HG03095 (cell line): ENCODE results near the gene SLC17A7.

Experiments used
- ATAC-seq: cut with Tn5 transposase; IDR thresholded peaks from one replicate; pipeline ENCODE4 v1.9.1; 2021; ENCODE audit warnings: moderate library complexity; ENCODE audit not compliant: unreplicated experiment

The SLC17A7 gene

DNA sequence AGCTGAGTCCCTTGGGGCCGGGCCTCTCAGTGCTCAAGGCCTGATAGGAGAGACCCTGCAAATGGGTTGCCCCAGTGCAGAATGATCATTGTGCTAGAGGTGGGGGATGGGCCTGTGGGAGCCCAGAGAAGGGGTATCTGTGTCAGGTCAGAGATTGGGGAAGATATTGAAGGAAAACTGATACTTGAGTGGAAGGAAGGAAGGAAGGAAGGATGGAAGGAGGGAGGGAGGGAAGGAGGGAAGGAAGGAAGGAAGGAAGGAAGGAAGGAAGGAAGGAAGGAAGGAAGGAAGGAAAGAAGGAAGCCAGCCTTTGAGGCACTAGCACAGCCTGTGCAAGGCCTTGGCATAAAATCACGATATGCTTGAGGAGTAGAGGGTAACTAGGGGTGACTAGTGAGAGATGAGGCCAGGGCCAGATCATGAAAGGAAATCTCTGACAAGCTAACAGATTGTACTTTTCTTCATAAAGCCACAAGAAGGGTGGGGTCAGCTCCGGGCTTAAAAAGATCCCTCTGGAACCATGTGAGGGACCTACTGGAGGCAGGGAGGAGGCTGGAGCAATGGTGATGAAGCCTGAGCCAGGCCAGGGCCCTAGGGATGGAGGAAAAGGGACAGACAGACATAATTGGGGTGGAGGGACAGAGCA, 29.5 kb downstream of the SLC17A7 start:
- ATAC-seq: no peak

GRCh38 chr19:49409441-49410029, 31.8 kb downstream of the SLC17A7 start:
- ATAC-seq: no peak

DNA sequence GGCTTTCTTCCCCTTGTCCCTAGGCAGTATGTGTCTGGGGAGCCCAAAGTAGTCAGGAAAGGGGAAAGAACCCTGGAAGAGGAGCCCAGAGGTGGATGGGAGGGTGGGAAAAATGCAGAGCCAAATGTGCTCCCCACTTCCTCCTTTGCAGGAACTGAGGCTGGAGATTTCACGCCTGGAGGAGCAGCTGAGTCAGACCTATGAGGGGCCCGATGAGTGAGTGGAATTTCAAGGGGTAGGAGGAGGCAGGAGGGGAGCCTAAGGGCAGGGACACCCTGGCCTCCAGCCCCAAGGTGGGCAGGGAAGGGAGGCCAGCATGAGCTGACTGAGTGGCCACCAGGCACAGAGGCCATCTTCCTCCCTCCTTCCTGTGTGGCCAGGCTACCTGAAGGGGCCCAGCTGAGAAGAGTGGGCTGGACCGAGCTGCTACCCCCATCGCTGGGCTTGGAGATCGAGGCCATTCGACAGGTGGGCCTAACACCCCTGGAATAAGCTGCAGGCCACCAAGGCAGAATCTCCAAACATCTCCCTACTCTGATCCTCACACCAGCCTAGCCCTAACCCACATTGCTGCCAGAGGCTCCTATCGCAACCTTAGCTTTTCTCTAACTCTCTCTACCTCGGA, 32.4 kb downstream of the SLC17A7 start:
- no peak for ATAC-seq

- no peak for ATAC-seq
Observed at GRCh38 chr19:49407482-49408015, 33.8 kb downstream of the SLC17A7 start.

GRCh38 chr19:49407079-49407478, 34.2 kb downstream of the SLC17A7 start:
- ATAC-seq: no peak

DNA sequence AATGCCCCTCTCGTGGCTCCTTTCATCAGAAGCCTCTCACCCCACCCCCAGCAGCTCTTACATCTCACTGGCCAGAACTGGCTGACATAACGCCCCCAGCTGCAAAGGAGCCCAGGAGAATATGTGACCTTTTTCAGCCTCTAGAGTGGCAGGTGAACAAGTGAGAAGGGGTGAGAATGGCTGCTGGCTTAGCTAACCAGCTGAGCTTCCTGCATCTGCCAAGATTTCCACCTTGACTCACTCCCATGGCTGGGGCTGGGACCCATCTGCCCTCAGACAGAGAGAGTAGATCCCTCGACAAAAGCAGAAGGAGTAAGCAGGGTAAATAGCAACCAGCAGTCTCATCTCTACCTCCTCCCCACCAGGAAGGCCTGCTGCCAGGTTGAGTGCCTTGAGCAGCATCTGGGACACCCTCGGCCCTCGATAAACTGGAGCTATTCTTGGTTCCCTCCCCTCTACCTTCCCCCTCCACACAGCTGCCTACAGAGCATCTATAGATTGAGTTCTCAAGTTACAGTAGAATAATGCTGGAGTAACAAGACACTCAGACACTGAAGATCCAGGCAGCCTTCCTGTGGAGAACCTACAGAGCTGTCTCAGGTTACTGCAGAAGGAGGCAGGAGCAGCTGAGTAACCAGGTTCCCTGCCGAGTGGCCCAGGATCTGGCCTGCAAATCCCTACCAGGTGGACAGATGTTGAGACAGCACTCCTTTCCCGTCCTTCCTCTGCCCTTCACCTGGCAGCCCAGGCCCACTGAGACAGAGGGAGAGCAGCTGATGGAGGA, 37.7 kb downstream of the SLC17A7 start:
- no peak for ATAC-seq

GRCh38 chr19:49400029-49400428, 41.3 kb downstream of the SLC17A7 start:
- ATAC-seq: no peak

DNA sequence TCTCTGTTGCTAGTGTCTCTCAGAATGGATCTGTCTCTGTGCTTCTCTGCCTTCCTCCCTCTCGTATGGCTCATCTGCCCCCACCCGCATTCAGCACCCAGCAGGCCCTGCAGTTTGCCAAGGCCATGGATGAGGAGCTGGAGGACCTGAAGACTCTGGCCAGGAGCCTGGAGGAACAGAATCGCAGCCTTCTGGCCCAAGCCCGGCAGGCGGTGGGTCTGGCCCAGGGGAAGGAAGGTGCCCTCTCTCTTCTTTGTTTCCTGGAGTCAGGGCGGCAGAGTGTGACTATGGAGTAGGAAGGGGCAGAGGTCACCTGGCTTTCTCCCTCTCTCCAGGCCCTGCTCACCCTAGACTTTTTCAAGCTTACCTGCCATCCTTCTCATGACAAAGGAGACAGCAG, 42.4 kb downstream of the SLC17A7 start:
- ATAC-seq: no peak

DNA sequence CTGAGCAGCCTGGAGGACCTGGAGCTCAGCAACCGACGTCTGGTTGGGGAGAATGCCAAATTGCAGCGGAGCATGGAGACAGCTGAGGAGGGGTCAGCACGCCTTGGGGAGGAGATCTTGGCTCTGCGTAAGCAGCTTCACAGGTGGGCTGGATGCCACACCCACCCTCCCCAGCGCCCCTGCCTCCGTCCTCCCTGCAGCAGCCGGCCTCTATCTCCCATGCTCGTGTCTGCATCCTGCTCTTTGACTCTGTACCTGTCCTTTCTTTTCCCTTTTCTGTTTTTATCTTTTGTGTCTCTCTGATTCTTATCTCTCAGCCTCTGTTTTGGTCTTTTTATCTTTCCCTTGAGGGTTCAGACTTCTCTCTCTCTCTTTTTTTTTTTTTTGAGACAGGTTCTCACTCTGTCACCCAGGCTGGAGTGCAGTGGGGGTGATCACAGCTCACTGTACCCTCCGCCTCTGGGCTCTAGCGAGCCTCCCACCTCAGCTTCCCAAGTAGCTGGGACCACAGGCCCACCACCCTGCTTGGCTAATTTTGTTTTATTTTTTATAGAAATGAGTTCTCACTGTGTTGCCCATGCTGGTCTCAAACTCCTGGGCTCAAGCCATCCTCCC, 43.2 kb downstream of the SLC17A7 start:
- no peak for ATAC-seq

- ATAC-seq: no peak
Observed at GRCh38 chr19:49396738-49397505, 44.4 kb downstream of the SLC17A7 start.

- no peak for ATAC-seq
Observed at GRCh38 chr19:49395581-49396407, 45.5 kb downstream of the SLC17A7 start.

DNA sequence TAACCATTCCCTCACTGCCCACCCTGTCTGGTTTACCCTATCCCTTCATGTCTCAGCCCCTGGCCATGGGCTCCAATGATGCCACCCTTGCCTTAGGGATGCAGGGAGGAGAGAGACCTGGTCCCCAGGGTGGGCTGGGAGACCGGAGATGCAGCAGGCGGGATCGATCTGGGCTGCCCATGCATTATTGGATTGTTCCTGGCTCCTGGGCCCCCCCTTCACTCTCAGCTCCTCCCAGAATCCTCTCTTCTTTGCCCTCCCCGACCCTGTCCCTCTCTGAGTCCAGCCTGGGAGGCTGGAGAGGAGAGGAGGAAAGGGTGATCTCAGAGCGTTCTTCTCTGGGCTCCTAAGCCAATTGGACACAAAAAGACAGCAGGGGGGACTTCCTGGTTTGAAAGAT, 47.4 kb downstream of the SLC17A7 start:
- no peak for ATAC-seq

DNA sequence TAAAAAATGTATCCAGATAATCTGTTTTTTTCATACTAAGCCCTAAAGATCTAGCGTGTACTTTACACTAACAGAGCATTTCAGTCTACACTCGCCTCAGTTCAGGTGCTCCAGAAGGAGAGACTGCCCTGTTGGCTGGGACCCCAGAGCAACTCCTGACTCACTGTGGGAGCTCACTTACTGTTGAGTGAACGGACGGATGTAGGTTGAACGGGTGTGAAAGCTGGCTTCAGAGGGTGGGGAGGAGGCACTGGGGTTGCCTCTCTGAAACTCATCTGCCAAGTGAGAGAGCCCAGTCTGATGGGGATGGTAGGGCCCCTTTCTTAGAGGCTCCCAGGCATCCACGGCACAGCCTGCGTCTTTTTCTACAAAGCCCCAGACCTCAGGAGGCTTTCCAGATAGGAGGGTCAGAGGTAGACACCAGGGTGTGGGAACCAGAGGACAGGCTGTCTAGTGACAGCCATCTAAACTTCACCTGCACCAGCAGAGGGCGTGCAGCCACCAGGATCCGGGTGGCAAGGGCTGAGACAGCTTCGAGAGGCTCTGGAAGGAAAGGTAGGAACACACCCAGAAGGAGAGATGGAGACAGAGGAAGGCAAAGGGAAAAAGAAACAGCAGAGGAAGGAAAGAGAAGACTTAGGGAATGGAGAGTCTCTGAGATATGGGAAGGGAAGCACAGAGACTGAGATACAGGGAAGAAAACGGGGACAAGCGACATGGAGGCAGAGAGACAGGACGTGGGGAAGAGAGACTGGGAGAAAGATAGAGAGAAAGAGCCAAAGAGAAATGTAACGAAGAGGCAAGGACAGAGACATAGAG, 49.5 kb downstream of the SLC17A7 start:
- ATAC-seq: no peak

DNA sequence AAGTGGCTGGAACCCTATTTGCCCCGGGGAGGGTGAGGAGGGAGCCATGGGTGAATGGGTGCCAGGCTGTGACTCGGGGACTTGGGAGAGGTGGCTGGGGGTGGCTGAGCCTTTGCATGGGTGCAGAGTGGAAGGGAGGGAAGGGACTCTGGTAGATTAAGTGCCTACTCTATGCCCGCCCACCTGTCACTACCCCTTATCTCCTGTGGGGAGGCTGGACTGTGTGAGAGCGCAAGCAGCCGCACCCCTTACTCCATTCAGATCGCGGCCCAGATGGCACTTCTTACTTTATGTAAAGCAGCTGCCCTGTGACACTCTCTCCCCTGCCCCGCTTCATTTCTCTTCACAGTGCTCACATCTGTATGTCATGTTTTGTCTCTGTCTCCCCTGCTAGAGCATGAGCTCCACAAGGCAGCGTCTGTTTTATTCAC, 50.4 kb downstream of the SLC17A7 start:
- ATAC-seq: no peak

- ATAC-seq: no peak
Observed at GRCh38 chr19:49390131-49390928, 51.0 kb downstream of the SLC17A7 start.

DNA sequence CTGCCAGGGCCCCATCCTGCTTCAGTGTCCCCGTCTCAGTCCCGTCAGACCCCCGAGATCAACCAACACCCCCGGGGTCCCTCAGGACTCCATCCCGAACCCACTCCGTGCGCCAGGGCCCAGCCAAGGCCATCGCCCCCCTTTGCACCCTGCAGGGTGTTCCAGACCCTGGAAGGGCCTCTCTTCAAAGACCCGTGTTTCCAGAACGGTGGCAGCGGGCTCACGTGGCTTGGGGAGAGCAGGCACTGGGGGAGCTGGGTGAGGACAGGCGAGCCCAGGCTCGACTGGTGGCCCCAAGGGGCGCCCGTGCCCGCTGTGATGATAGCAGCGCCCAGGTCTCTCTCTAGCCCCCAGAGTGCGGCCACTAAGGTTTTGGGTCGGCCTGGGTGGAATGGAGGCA, 51.9 kb downstream of the SLC17A7 start:
- ATAC-seq: no peak

DNA sequence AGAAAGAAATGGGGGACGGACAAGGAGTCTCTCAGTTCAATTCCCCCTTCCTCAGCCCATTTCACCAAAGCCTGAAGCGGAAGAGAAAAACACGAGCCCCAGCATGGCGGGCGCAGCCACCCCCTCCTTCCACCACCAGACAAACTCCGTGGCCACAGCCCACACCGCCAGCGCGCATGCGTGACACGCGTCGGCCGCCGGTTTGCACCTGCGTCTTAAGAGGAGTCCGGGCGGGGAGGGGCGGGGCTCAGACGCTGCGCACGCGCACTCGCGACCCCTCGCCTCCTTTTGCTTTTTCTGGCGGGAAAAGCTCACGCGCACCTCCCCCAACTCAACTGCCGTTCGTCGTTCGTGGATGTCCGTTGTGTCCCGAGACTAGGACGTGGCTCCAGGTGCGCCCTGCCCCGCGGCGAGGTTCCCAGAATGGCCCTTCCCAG, 53.4 kb downstream of the SLC17A7 start, which contains the start of gene KASH5:
Gene KASH5 (plus strand): TSS at position 314 of the 437 bp plus-strand sequence. CDS start 2,635 bp downstream, outside the sequence.
- ATAC-seq: no peak

DNA sequence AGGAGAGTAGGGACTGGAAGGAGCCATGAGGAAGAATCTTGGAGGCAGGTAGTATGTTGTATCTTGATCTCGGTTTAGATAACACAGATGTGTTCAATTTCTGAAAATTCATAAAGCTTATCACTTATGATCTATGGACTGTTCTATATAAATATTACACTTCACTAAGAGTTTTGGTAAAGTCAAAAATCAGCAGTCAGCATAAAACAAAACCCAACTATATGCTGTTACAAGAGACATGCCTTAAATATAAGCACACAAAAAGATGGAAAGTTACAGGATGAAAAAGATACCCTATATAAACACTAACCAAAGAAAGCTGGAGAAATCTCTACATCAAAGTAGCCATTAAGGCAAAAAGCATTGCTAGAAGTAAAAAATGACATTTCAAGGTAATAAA, 57.7 kb downstream of the SLC17A7 start:
- no peak for ATAC-seq
